HG03196 (cell line): Measurements from ENCODE around the gene GPC5.

ENCODE experiments used
- ATAC-seq: cut with Tn5 transposase; IDR thresholded peaks from one replicate; pipeline ENCODE4 v1.9.1; 2021; ENCODE audit not compliant: unreplicated experiment

Gene GPC5

DNA sequence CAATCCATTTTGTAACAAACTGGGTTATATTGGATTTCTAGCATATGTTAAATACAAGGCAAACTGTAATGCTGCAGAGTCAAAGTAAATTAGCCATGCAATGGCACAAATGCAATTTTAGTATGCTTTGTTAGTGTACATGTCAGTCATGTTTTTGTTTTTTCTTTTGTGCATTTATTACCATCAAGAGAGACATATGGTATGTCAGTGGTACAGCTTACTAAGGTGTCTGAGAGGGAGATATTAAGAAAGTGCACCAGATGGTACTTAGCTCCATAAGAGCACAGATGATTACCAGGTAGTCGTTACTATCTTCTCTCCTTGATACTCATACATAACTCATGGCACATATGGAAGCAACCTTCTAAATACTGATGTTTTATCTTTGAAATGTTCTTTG lies 550.3 kb downstream of the GPC5 start:
- no peak for ATAC-seq

DNA sequence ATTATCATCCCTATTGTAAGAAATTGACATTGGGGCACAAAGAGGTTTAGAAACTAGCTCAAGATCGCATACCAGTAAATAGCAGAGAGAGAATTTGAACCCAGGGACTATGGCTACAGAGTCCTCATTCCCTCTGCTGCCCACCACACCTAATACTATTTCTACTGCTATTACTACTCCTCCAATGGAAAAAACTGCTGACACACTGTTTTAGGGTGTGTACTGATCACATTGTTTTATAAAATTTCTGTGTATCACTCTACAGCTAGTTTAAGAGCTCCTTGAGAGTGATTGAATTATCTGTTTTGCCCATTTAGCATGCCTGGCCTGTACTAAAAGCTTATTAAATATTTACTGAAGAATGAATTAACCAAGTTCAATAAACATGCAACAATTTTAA lies 552.4 kb downstream of the GPC5 start:
- no peak for ATAC-seq

DNA sequence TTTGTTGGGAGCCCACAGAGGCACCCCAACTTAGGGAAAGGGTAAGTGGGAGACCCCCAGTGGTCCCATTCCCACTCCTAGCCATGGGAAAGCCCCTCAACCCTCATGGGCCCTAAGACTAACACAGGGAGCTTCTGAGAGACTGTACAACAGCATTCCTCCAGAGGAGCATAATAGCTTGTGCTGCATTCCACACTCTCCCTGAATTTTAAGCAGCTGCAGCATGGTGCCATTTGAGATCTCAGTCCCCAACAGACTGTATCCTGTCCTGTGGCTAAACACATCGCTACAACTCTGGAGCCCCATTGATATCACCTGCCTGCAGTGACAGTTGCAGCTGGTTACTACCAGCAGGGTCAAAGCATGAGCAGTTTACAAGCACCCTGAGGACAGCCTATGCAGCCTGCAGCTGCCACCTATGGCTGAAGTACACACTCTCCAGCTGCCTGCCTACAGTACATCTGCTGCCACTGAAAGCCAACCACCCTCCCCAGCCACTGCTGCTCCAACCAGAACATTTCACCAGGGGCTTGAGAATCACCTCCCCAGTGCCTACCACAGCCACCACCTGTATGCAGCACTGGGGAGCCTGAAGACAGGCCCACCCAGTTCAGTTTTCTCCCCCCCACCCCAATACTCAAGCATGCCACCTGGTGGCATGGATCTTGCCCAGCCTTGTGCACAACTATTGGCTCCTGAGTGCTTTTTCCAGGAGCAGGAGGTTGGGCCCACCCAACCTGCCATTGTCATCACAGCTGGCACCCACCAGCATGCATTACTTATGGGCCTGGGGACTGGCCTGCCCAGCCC lies 557.3 kb downstream of the GPC5 start:
- no peak for ATAC-seq

DNA sequence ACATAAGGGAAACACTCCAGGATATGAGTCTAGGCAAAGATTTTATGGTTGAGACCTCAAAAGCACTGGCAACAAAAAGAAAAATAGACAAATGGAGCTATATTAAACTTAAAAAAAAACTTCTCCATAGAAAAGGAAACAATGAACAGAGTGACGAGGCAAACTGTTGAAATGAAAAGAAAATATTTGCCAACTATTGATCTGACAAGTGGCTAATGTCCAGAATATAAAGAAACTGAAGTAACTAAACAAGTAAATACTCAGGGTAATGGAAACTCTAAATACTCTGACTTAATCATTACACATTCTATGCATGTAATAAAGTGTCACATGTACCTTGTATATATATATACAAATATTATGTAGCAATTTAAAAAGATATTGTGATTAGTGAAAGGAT lies 562.5 kb downstream of the GPC5 start:
- ATAC-seq, result no peak

DNA sequence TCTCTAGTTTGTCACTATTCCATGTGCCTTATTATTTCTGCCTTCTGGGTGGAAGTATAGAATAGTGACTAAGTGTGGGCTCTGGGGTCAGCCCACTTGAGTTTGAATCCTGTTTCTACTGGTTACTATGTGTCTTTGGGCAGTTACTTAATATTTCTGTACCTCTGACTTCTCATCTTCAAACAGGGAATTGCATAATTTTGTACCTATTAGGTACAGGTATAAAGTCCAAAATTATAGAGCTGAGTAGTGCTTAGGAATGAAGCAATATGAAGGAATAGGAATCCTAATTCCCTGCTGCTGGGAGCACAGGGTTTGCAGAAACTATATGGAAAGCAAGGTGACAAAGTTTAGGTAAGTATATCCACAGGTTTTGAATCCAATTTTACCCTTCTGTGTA lies 564.5 kb downstream of the GPC5 start:
- ATAC-seq, result no peak

DNA sequence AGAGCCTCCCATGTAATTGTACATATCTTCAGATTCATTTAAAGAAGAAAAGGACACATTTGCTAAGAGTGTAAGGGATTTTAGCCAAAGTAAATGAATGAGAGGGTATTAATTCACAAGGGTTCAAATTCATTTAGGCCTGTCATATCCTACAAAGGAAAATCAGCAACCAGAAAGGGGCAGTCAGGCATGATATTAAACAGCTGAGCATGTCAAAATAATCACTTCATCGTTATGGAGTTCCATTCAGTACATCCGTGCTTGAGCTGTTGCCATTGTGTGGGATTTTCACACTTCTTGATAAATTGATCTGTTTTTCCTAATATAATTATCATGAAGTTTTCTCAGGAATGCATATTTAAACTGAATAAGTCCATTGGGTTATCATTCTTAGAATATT lies 567.1 kb downstream of the GPC5 start:
- ATAC-seq, result no peak

DNA sequence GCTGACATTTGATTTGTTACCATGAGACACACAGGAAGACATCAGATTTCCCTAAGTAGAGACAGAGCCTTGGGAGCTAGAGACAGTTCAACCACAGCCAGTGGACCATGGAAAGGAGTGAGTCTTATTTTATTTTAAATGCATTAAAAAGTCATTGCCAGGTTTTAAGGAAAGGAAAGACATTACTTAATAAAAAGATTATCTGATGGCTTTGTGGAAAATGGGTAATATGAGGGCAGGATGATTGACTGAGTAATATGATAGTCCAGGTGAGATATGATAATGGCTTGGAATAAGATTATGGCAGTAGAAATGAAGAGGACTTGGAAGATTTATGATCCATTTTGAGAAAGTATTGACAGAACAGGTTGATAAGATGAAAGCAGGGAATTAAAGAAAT lies 580.1 kb downstream of the GPC5 start:
- no peak for ATAC-seq

DNA sequence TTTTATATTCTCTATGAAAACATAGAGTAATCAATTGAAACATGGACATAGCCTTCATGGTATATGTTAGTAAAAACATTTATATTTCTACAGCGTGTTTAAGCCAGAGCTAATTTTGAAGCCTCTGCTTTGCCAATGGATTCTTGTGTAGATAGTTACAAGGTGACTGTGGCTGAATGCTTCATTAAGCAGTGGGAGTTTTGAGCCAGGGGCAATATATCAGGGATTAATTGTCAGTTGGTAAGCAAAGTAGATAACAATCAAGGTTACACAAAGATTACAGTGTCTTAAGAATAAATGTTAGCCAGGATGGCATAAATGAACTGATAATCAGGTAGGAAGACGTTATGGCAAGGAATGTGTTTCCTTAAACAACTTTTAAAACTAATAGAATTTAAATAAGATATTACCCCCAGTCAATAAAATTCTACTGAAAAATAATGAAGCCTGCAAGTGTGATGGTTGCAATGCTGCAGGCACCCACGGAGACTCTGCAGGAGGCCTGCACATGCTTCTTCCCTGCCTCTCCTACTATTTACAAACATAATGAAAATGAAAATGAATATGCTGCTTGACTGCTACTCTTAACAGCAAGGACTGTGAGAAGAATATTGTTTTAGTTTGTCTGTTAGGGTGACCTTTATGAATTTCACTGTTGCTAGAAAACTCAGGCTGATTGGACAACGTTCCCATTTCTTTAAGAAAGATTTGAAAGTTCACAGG lies 588.5 kb downstream of the GPC5 start:
- no peak for ATAC-seq

DNA sequence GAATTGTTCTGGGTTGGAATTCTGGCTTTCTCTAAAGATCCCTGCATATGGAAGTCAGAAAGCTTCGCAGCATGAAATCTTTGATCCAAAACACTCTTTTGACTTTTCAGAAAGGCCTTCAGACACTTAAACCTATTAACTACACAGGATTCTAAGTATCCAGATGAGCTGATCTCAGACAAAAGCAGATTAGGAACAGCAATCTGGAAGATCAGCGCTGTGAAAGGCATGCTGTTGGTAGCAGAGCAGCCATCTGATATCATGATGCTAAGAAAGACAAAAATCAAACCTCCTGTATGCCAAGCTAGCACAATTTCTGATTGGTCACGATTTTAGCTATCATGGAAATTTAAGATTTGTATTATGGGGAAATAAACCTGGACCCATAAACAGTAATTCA lies 589.9 kb downstream of the GPC5 start:
- ATAC-seq, result no peak

DNA sequence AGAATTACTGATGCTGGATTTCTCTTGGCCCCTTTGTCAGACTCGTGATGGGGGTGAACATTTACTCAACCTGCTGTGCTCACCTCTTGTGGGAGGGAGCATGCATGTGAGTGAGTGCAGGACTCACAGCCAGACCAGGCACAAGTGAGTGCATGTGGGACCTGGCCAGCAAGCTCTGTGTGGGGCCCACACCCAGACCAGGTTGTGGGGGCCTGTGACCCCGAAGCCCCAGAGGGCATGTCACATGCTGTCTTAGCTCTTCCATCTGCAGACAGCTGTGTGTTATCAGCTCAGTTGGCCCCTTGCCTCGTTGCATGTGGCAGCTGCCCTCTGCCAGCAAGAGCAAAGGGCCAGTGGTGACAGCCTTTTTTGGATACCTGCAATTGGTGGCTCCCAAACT lies 614.4 kb downstream of the GPC5 start:
- no peak for ATAC-seq

DNA sequence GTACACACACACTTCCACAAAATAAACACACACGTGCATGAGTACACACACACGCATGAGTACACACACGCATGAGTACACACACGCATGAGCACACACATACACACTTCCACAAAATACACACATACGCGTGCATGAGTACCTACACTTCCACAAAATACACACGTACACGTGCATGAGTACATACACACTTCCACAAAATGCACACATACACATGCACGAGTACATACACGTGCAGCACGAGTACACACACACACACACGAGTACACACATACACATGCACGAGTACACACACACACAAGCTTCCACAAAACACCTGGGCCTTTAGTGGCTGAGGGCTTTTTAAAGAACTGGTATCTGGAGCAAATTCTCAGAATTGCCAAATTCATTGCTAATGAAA lies 619.3 kb downstream of the GPC5 start:
- ATAC-seq, result no peak

DNA sequence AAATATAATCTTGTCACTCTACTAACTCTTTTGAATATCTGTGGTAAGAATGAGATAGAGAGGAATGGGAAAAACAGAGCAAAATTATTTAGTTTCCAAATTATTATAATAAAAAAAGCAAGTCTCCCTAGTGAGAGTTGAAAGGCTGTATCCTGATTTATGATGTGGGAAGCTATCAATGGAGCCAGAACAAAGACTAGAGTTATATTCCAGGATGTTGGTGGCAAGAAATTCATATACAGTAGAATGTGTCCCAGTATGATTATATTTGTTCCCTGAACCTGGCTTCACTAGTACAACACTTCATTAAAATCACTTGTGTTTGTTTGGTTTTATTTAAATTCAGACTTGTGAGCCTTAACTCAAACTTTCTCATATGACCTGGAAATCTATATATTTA lies 630.3 kb downstream of the GPC5 start:
- no peak for ATAC-seq

DNA sequence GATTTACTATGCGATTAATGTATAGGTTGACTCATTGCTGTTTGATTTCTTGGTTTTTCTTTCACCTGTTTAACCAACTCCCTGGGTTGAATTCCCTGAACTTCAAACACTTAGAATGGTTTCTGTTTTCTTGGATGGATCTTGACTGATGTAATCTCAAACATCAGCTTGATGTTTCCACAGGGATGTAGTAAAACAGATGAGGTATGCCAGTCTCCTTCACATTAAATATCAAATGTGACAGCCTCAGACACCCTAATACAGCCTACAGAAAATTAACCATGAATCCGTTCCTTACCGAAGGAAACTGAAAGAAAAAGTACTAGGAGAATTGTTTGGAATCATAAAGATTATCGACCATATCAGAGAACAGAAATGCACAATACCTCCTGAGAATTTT lies 631.2 kb downstream of the GPC5 start:
- ATAC-seq, result no peak

DNA sequence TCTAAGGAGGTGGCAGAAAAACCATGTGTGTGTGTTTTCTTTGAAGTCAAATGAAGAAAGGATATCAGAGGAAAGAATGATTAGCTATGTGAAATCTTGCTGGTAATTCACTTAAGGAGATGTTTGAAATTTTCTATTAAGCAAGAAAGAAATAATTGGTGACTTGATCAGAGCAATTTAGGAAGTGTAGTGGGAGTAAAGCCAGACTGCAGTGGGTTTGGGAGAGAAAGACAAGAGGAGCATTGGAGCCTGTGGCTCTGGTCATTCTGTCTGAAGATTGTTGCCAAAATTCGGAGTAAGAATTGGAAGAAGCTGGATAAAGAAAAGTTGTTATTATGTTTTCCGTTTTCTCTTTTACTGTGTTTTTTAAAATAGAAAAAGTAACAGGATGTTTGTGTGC lies 640.5 kb downstream of the GPC5 start:
- no peak for ATAC-seq

DNA sequence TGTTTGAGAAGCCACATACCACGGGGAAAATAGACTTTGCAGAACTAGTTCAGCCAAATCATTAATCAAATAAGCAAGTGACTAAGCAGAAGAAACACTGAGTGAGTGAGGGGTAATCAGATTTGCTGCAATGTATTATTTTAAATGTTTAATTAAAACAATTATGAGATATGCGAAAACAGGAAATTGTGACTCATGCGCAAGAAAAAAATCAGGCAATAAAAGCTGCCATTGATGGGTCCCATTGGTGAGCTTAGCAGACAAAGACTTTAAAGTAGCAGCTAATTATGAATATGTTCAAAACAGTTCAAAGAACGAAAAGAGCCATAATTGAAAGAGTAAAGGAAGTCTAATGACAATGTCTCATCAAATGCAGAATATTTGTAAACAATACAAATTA lies 644.1 kb downstream of the GPC5 start:
- ATAC-seq, result no peak

DNA sequence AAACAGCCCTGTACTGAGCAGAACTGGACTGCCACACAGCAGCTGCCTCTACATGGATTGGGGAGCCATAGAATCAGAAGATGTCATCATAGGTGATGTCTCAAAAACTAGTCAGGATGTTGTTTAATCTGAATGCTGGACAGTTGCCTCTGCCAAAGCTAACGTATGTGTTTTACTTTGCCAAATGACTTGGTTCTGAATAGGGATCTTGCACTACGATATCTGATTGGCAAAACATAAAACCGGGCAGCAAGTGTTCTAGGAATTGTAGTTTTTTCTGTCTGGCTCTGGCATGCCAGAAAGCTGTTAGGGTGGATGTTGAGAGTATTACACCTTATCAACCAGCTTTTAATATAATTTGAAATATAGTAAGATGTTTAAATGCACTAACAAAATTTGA lies 645.9 kb downstream of the GPC5 start:
- no peak for ATAC-seq

DNA sequence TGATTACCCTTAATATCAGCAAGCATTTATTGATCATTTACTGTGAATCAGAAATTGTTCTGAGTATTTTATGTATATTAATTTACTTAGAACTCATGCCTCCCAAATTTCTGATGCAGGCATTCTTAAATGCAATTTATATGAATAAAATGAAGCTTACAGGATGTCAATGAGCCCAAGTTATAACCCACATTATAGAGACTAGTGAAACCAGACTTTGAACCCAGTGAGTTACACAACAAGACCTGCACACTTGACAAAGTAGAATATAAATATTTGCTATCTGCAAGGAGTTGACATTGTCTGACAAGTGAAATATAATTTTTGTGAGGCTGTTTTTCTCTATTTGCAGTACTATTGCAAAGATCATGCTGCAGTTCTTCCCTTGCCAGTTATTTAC lies 656.0 kb downstream of the GPC5 start:
- no peak for ATAC-seq

DNA sequence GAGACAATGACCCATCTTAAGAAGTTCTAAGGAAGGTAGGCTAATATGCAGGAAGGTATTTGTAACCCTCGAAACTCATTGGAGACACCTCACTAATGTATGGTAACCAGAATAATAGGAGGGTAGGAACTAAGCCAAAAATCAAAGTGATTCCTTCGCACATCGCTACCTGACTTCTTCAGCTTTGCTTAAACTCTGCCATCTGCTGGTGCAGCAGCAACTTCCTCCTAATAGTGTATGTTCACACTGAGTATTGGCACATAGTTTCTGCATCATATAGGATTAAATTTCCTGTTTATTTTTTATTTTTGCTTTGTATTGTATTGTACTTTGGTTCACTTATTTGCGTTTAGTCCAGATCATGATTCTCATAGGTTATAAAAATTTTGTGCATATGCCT lies 676.2 kb downstream of the GPC5 start:
- ATAC-seq, result no peak

DNA sequence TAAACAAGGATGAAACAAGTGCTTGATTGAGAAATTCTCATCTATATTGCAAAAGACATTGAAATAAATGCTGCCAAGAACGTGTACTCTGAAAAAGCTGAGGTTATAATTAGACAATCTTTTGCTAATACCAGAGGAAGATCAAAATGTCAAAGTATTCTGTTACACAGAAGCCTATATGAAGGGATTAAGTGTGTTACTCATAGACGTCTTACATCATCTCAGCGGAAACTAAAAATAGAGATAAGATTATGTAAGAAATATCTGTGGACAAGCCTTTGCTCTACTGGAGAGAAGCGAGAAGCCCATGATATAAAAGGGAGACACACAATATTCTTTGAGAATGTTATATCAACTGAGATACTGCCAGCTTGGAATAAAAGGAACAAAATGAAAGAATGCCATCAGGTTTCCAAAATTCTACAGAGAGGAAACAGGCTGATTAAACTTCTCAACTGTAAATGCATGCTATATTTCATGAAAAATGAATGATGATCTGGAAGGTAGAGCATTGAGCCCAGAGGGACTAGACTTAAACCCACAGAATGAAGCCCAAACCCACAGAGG lies 699.0 kb downstream of the GPC5 start:
- ATAC-seq, result no peak

DNA sequence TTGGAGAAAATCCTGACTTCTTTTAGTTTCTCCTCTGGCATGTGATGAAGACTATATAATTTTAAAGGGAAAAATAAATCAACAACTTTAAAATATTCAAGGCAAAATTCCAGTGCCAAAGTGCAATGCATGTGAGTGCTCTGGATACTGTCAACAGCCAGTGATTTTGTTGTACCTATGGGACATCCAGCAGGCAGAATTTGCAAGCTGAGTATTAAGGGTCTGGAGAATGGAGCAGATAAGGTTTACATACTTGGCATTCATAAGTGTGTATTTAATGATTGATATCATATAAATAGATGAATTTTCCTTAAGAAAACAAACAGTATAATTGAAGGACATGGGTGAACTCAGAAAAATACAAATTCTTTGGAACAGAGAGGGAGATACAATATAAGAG lies 703.4 kb downstream of the GPC5 start:
- ATAC-seq, result no peak

DNA sequence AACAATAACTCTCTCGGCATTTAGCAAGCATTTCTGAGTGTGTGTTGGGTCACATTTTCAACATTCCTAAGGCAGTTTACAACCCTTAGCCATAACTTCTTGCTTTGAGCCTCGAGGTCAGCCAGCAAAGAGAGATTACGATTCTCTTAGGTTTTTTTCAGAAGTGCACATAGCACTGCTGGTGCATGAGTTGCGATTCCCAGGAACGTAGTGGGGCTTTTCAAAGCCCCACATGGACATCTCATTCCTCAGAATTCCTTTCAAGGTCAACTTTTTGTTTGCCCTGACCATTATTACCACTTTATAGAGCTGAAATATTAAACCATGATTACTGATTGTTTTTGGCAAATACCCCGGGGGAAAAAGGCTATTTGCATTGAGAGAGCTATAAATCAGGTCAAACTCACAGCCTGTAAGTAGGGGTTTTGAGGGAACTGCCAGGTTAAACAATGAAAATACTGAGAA lies 705.3 kb downstream of the GPC5 start:
- no peak for ATAC-seq

DNA sequence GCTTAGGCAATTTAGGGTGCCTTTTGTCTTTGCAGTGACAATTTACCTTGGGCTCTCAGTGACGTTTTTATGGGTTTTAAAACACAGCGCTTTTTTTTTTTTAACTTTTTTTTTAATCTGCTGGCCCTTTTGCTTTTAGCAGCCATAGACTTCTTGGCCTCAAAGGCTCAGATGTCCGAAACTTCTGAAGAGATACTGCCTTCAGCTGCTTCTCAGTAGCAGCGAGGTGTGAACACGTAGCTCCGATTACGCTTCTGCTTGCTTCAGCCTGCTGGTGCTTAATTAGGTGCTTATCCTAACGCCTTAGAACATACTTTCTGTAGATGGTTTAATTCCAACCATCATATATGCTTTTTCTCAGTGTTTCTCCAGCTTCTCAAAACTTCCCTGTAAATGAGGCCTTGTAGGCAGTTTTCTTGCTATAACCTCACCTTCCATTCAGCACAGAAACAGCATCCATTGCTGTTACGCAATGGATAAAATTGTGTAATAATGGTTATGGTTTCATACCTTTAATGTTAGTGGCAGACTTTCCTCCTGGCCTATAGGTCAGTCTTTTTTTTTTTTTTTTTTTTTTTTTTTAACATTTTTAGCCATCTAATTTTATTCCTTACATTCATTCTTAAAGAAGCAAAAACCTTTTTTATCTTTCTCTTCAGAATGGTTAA lies 723.9 kb downstream of the GPC5 start:
- no peak for ATAC-seq
